H1 (cell line): ENCODE measurements around the gene CCDC174. TPM values are rescaled to one million over a fixed set of nuclear protein-coding genes. Genes with fewer than 3 reads are reported as not detected.

ENCODE experiments used
- CTCF ChIA-PET: fragments of 300-600 bp; sonication (Branson Sonifier 250); formaldehyde crosslinking; loops from one replicate; lab custom pipeline; 2021; ENCODE audit not compliant: partially characterized antibody; lab: Charles Lee
- POLR2A ChIA-PET: fragments of 300-600 bp; sonication (Branson Sonifier 250); formaldehyde crosslinking; loops from one replicate; lab custom pipeline; 2021; ENCODE audit warnings: inconsistent platforms; ENCODE audit not compliant: partially characterized antibody; lab: Charles Lee
- DNase-seq, 2 experiments: peaks; one replicate each; pipeline versions ENCODE4 v3.0.0 to v3.0.0-alpha.2; 2010 to 2022; ENCODE audit warnings: low spot score in 2 of 2, low read depth in 1 of 2, mixed read lengths in 1 of 2
- FAIRE-seq: peaks from 2 replicates; lab custom pipeline; 2011; peaks lifted over from hg19 to GRCh38; lab: Jason Lieb, UNC
- H2AFZ ChIP-seq: 2 replicates; pipeline ENCODE4 v1.8.1; 2012; ENCODE audit warnings: low read length, inconsistent platforms
- H2AK5ac ChIP-seq: 2 replicates; pipeline ENCODE4 v1.6.1; 2013; ENCODE audit warnings: low read depth, low read length
- H2BK120ac ChIP-seq: replicated peaks from 2 replicates; pipeline ENCODE3; 2013; ENCODE audit warnings: low read depth, low read length, inconsistent platforms
- H2BK12ac ChIP-seq: 2 replicates; pipeline ENCODE4 v1.6.1; 2013; ENCODE audit warnings: low read depth, low read length
- H2BK15ac ChIP-seq: 2 replicates; pipeline ENCODE4 v1.6.1; 2013; ENCODE audit warnings: low read length
- H2BK20ac ChIP-seq: 2 replicates; pipeline ENCODE4 v1.6.1; 2013; ENCODE audit warnings: low read length
- H2BK5ac ChIP-seq: 2 replicates; pipeline ENCODE4 v1.6.1; 2013; ENCODE audit warnings: low read depth, low read length
- H3K14ac ChIP-seq: 2 replicates; pipeline ENCODE4 v1.6.1; 2013; ENCODE audit warnings: inconsistent platforms; ENCODE audit not compliant: insufficient read length
- H3K18ac ChIP-seq: 2 replicates; pipeline ENCODE4 v1.6.1; 2013; ENCODE audit warnings: low read length; ENCODE audit errors: extremely low read depth
- H3K23ac ChIP-seq: 2 replicates; pipeline ENCODE4 v1.6.1; 2013; ENCODE audit warnings: inconsistent platforms; ENCODE audit not compliant: insufficient read length
- H3K23me2 ChIP-seq: 2 replicates; pipeline ENCODE4 v1.6.1; 2013; ENCODE audit warnings: low read depth, low read length
- H3K27ac ChIP-seq: 2 replicates; pipeline ENCODE4 v1.6.1; 2011; ENCODE audit warnings: low read depth, low read length, inconsistent platforms
- H3K27me3 ChIP-seq, 4 experiments: replicated peaks in 1 of 4; 1 replicate in 1 of 4; 2 replicates in 3 of 4; pipeline versions ENCODE4 v1.6.1 to v1.8.1; 2011 to 2013; ENCODE audit warnings: low read length in 3 of 4, mild to moderate bottlenecking in 3 of 4, inconsistent platforms in 2 of 4, mixed read lengths in 2 of 4, moderate library complexity in 1 of 4; ENCODE audit not compliant: control insufficient read depth in 3 of 4, insufficient read depth in 3 of 4; ENCODE audit errors: extremely low read depth in 1 of 4
- H3K36me3 ChIP-seq, 4 experiments: 2 replicates each; pipeline versions ENCODE4 v1.6.1 to v1.8.1; 2011 to 2013; ENCODE audit warnings: mild to moderate bottlenecking in 4 of 4, low read length in 3 of 4, moderate library complexity in 2 of 4, control low read depth in 1 of 4, inconsistent platforms in 1 of 4; ENCODE audit not compliant: insufficient read depth in 4 of 4, control insufficient read depth in 2 of 4
- H3K4ac ChIP-seq: replicated peaks from 2 replicates; pipeline ENCODE3; 2013; ENCODE audit warnings: low read length, low read depth, mixed read lengths, inconsistent platforms; ENCODE audit not compliant: insufficient read length
- H3K4me1 ChIP-seq, 4 experiments: replicated peaks in 1 of 4; 1 replicate in 1 of 4; 2 replicates in 3 of 4; pipeline versions ENCODE4 v1.6.1 to v1.8.1; 2011 to 2013; ENCODE audit warnings: low read length in 3 of 4, inconsistent platforms in 2 of 4, mixed read lengths in 1 of 4; ENCODE audit not compliant: insufficient read depth in 4 of 4, control insufficient read depth in 3 of 4
- H3K4me2 ChIP-seq, 2 experiments: 2 replicates each; pipeline versions ENCODE4 v1.6.1 to v1.8.1; 2011 to 2013; ENCODE audit warnings: low read depth in 2 of 2, low read length in 2 of 2, control low read depth in 1 of 2, inconsistent platforms in 1 of 2, mild to moderate bottlenecking in 1 of 2; ENCODE audit not compliant: insufficient read depth in 1 of 2
- H3K4me3 ChIP-seq, 4 experiments: fragments of 200-600, 300-600 bp in 1 of 4; sonication (generic), shearing (Covaris generic), sonication (Bioruptor Twin) in 1 of 4; 2 replicates each; pipeline versions ENCODE4 v1.5.1 to v1.8.1; 2011 to 2016; ENCODE audit warnings: low read length in 4 of 4, low read depth in 3 of 4, control low read depth in 2 of 4, inconsistent platforms in 2 of 4, mild to moderate bottlenecking in 2 of 4, mixed read lengths in 1 of 4, moderate library complexity in 1 of 4; ENCODE audit not compliant: insufficient read depth in 2 of 4; ENCODE audit errors: extremely low read depth in 1 of 4
- H3K56ac ChIP-seq: replicated peaks from 2 replicates; pipeline ENCODE3; 2013; ENCODE audit warnings: low read depth, mild to moderate bottlenecking, mixed read lengths, low read length, inconsistent platforms; ENCODE audit not compliant: insufficient read length
- H3K79me1 ChIP-seq: 2 replicates; pipeline ENCODE4 v1.6.1; 2013; ENCODE audit warnings: low read depth, low read length, control low read depth
- H3K79me2 ChIP-seq, 2 experiments: 2 replicates each; pipeline versions ENCODE4 v1.6.1 to v1.8.1; 2012 to 2013; ENCODE audit warnings: low read length in 2 of 2, mild to moderate bottlenecking in 2 of 2, inconsistent platforms in 1 of 2; ENCODE audit not compliant: insufficient read depth in 2 of 2, control insufficient read depth in 1 of 2
- H3K9ac ChIP-seq, 4 experiments: replicated peaks in 1 of 4; 1 replicate in 1 of 4; 2 replicates in 3 of 4; pipeline versions ENCODE4 v1.6.1 to v1.8.1; 2011 to 2013; ENCODE audit warnings: low read depth in 3 of 4, low read length in 3 of 4, control low read depth in 2 of 4, mild to moderate bottlenecking in 2 of 4, moderate library complexity in 2 of 4, inconsistent platforms in 1 of 4; ENCODE audit errors: extremely low read depth in 1 of 4
- H3K9me3 ChIP-seq, 2 experiments: 2 replicates each; pipeline versions ENCODE4 v1.6.1 to v1.8.1; 2012 to 2013; ENCODE audit warnings: mild to moderate bottlenecking in 2 of 2, moderate library complexity in 2 of 2, control low read depth in 1 of 2, inconsistent platforms in 1 of 2, low read depth in 1 of 2, low read length in 1 of 2, mixed read lengths in 1 of 2; ENCODE audit not compliant: insufficient read depth in 2 of 2
- H4K20me1 ChIP-seq, 2 experiments: replicated peaks in 1 of 2; 2 replicates each; pipeline versions ENCODE3 to v1.8.1; 2011 to 2013; ENCODE audit warnings: inconsistent platforms in 2 of 2, low read length in 2 of 2, mild to moderate bottlenecking in 1 of 2; ENCODE audit not compliant: insufficient read depth in 2 of 2, control insufficient read depth in 1 of 2
- H4K5ac ChIP-seq: 2 replicates; pipeline ENCODE4 v1.6.1; 2013; ENCODE audit warnings: low read length, low read depth, mixed read lengths, inconsistent platforms; ENCODE audit not compliant: insufficient read length
- H4K8ac ChIP-seq: 2 replicates; pipeline ENCODE4 v1.8.0; 2013; ENCODE audit warnings: mild to moderate bottlenecking, moderate library complexity, low read length, inconsistent platforms; ENCODE audit not compliant: insufficient read depth; ENCODE audit errors: extremely low read depth
- H4K91ac ChIP-seq: replicated peaks from 2 replicates; pipeline ENCODE3; 2013; ENCODE audit warnings: low read length, mixed read lengths, inconsistent platforms; ENCODE audit not compliant: insufficient read length
- BACH1 ChIP-seq: IDR thresholded peaks from 2 replicates; pipeline ENCODE4 v1.6.1; 2012; ENCODE audit warnings: low read length, improper control_type of control experiment
- EP300 ChIP-seq, 2 experiments: IDR thresholded peaks; 1 replicate in 1 of 2; 2 replicates in 1 of 2; pipeline ENCODE4 v1.6.1; 2011 to 2012; ENCODE audit warnings: low read depth in 2 of 2, low read length in 2 of 2, mild to moderate bottlenecking in 2 of 2, borderline replicate concordance in 1 of 2, inconsistent platforms in 1 of 2, moderate library complexity in 1 of 2
- GTF2F1 ChIP-seq: IDR thresholded peaks from 2 replicates; pipeline ENCODE4 v1.6.1; 2012; ENCODE audit warnings: low read depth, low read length, improper control_type of control experiment, borderline replicate concordance
- NRF1 ChIP-seq: IDR thresholded peaks from 2 replicates; pipeline ENCODE4 v1.6.1; 2011; ENCODE audit warnings: mild to moderate bottlenecking, low read depth, low read length, improper control_type of control experiment
- POLR2A ChIP-seq, 2 experiments: IDR thresholded peaks; 1 replicate in 1 of 2; 2 replicates in 1 of 2; pipeline ENCODE4 v1.6.1; 2011; ENCODE audit warnings: low read depth in 2 of 2, low read length in 2 of 2, mild to moderate bottlenecking in 2 of 2; ENCODE audit errors: control extremely low read depth in 1 of 2
- POU5F1 ChIP-seq: IDR thresholded peaks from 2 replicates; pipeline ENCODE4 v1.6.1; 2011; ENCODE audit warnings: low read depth, mild to moderate bottlenecking, low read length, moderate library complexity
- RXRA ChIP-seq: IDR thresholded peaks from 2 replicates; pipeline ENCODE4 v1.6.1; 2011; ENCODE audit warnings: low read depth, mild to moderate bottlenecking, low read length, moderate library complexity; ENCODE audit not compliant: insufficient read depth
- YY1 ChIP-seq: IDR thresholded peaks from 2 replicates; pipeline ENCODE4 v1.6.1; 2011; ENCODE audit warnings: low read depth, mild to moderate bottlenecking, low read length
- WGBS, 2 experiments: shearing (Covaris generic) in 1 of 2; methylation state at CpG; one replicate each; pipeline versions ENCODE4 v1.1.6 to v1.1.7; 2013 to 2015; ENCODE audit warnings: low lambda C conversion rate in 2 of 2, mixed read lengths in 2 of 2, inconsistent platforms in 1 of 2, low coverage in 1 of 2, missing lambda C conversion rate in 1 of 2; ENCODE audit not compliant: insufficient replicate concordance in 2 of 2, insufficient coverage in 1 of 2, insufficient read length in 1 of 2; ENCODE audit errors: extremely low coverage in 1 of 2, missing lambda C conversion rate in 1 of 2; 5-methylcytosine and 5-hydroxymethylcytosine counted together
- polyA plus RNA-seq, 7 experiments: library from polyadenylated mRNA; depleted of rRNA in 3 of 7; stranded (reverse) in 5 of 7; unstranded in 2 of 7; fragments of >200 nt in 5 of 7; fragments of 200-250 nt in 2 of 7; gene quantifications; 1 replicate in 5 of 7; 2 replicates in 1 of 7; 4 replicates in 1 of 7; pipeline versions ENCODE4 v1.2.1 to v1.2.3, GENCODE V29; 2011 to 2013; ENCODE audit warnings: missing spikeins in 2 of 7, mixed read lengths in 2 of 7
- total RNA-seq: library from RNA; stranded (reverse); fragmentation: NEBNext Ultra II Directional; extraction: Animal tissue kit (Norgen Biotek cat#: 25700); gene quantifications from 2 replicates; pipeline ENCODE4 v1.2.1, GENCODE V29; 2021
- TF ChIP-seq, protein P1 (sequence below), 3 experiments: IDR thresholded peaks; 1 replicate in 2 of 3; 2 replicates in 1 of 3; pipeline versions ENCODE4 v1.5.1 to v1.6.1; 2011; ENCODE audit warnings: low read length in 3 of 3, mild to moderate bottlenecking in 3 of 3, inconsistent platforms in 2 of 3, low read depth in 1 of 3, moderate library complexity in 1 of 3; ENCODE audit not compliant: insufficient read depth in 1 of 3; ENCODE audit errors: control extremely low read depth in 1 of 3
- TF ChIP-seq, protein P2 (sequence below): IDR thresholded peaks from 2 replicates; pipeline ENCODE4 v1.6.1; 2012; ENCODE audit warnings: low read length, inconsistent platforms

Gene CCDC174
- total and polyA plus RNA-seq, 2 of the 8 experiments (the other 6 are each of a cell fraction or from before 2014, with no cell fraction given) = 3.5 to 11.9 TPM

DNA sequence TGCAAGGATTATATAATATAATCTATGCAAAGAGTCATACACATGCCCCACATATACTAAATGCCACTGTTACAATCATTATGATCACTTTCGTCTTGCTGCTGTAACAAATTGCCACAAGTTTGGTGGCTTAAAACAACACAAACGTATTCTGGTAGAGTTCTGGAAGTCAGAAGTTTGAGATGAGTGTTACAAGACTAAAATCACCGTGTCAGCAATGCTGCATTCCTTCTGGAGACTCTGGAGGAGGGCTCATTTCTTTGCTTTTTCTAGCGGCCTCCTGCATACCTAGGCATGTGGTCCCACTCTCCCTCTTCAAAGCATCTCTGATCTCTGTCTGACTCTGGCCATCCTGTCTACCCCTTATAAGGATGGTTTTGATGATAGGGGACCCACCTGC, 1.4 kb upstream of the CCDC174 start:
- Histone ChIP-seq H3K36me3 (peaks cover 0 to 6% (median 3%) of the 10 kb centered on the region in 4 experiments; a peak in 3 of 8 replicates), H2BK12ac (no peak overlapping the region), H2BK120ac (no peak overlapping the region), H3K4me2 (no peak overlapping the region), H3K23me2 (no peaks in the 10 kb centered on the region), H3K4me1 (no peaks in the 10 kb centered on the region; a peak in 1 of 7 replicates), H2AK5ac (no peak overlapping the region), H3K79me1 (no peaks in the 10 kb centered on the region), H3K27ac (no peak overlapping the region), H2BK15ac (no peak overlapping the region), H2AFZ (no peak overlapping the region), H3K56ac (no peak overlapping the region), H3K18ac (no peak overlapping the region), H3K9ac (no peak overlapping the region), H3K4me3 (no peak overlapping the region; a peak in 1 of 8 replicates), H2BK20ac (no peak overlapping the region), H3K23ac (no peak overlapping the region), H3K27me3 (no peaks in the 10 kb centered on the region; a peak in 1 of 7 replicates), H4K5ac (no peak overlapping the region), H3K9me3 (no peaks in the 10 kb centered on the region), H4K91ac (no peak overlapping the region), H3K4ac (no peak overlapping the region), H3K14ac (no peak overlapping the region), H2BK5ac (no peak overlapping the region), H3K79me2 (peaks cover 3 to 18% of the 10 kb centered on the region in 2 experiments; a peak in 2 of 4 replicates), H4K8ac (no peak overlapping the region), H4K20me1 (no peaks in the 10 kb centered on the region)
- CTCF ChIA-PET = interaction anchor here (0.9 to 1.6 kb wide), 3 partner anchors 12 to 47 kb away, joined by 3 to 4 read pairs (median 3); no protein-coding TSS in a partner anchor
- DNase-seq = no peak
- no peak for FAIRE-seq
- 84% methylated on average over 4 of the region's 4 CpGs; no CpG with 5 or more reads in 1 of the 2 experiments for WGBS, 2 experiments
- POLR2A ChIA-PET = interaction anchor here (1.6 to 2.1 kb wide), 2 partner anchors 11 to 31 kb away, joined by 3 to 14 read pairs; no protein-coding TSS in a partner anchor
- TF ChIP-seq EP300 (IDR thresholded peaks at IDR 0.05; ENCODE audit: borderline replicate concordance in 1 of 2, low read depth in 2 of 2, low read length in 2 of 2) (no peak), POLR2A (IDR thresholded peaks at IDR 0.05; ENCODE audit: control extremely low read depth in 1 of 2, low read depth in 2 of 2, low read length in 2 of 2) (no peak), GTF2F1 (no peak), POU5F1 (no peak), BACH1 (no peak), RXRA (no peak), YY1 (no peak), NRF1 (no peak)
- TF ChIP-seq, protein P1, sequence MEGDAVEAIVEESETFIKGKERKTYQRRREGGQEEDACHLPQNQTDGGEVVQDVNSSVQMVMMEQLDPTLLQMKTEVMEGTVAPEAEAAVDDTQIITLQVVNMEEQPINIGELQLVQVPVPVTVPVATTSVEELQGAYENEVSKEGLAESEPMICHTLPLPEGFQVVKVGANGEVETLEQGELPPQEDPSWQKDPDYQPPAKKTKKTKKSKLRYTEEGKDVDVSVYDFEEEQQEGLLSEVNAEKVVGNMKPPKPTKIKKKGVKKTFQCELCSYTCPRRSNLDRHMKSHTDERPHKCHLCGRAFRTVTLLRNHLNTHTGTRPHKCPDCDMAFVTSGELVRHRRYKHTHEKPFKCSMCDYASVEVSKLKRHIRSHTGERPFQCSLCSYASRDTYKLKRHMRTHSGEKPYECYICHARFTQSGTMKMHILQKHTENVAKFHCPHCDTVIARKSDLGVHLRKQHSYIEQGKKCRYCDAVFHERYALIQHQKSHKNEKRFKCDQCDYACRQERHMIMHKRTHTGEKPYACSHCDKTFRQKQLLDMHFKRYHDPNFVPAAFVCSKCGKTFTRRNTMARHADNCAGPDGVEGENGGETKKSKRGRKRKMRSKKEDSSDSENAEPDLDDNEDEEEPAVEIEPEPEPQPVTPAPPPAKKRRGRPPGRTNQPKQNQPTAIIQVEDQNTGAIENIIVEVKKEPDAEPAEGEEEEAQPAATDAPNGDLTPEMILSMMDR (IDR thresholded peaks at IDR 0.05; ENCODE audit: control extremely low read depth in 1 of 3, insufficient read depth in 1 of 3, low read depth in 1 of 3, low read length in 3 of 3) = no peak
- TF ChIP-seq, protein P2, sequence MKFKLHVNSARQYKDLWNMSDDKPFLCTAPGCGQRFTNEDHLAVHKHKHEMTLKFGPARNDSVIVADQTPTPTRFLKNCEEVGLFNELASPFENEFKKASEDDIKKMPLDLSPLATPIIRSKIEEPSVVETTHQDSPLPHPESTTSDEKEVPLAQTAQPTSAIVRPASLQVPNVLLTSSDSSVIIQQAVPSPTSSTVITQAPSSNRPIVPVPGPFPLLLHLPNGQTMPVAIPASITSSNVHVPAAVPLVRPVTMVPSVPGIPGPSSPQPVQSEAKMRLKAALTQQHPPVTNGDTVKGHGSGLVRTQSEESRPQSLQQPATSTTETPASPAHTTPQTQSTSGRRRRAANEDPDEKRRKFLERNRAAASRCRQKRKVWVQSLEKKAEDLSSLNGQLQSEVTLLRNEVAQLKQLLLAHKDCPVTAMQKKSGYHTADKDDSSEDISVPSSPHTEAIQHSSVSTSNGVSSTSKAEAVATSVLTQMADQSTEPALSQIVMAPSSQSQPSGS = no peak
